NCI-H1417 treated with DMSO at 0.1 percent for 48 hours (cell line): ENCODE data around the gene HEXB.

Experiments
- DNase-seq: peaks from one replicate; lab custom pipeline; 2025; lab: John Stamatoyannopoulos, UW

Gene HEXB

GRCh38 chr5:74684900-74685851, at the start of gene HEXB:
HEXB (plus strand) TSS chr5:74685233; CDS start chr5:74685261, 28 bp downstream.
- DNase-seq: no peak

GRCh38 chr5:74636149-74636548, 48.9 kb upstream of the HEXB start:
- DNase-seq: no peak

- no peak for DNase-seq
Observed at GRCh38 chr5:74636552-74636951, 48.5 kb upstream of the HEXB start.

- no peak for DNase-seq
Observed at GRCh38 chr5:74638544-74638969, 46.5 kb upstream of the HEXB start.

- DNase-seq: no peak
Observed at GRCh38 chr5:74638970-74639806, 45.8 kb upstream of the HEXB start.

- peak; percentile 19 for DNase-seq
Observed at GRCh38 chr5:74639807-74640449, 45.1 kb upstream of the HEXB start.

- peak; percentile 34 for DNase-seq
Observed at GRCh38 chr5:74640450-74640953, 44.5 kb upstream of the HEXB start, which contains the start of gene ENC1. ENC1 (minus strand) TSS chr5:74640728; CDS start chr5:74636485, 4,243 bp downstream.

GRCh38 chr5:74640954-74641734, 43.9 kb upstream of the HEXB start:
- no peak for DNase-seq

GRCh38 chr5:74641735-74642542, 43.1 kb upstream of the HEXB start:
- DNase-seq: no peak

- no peak for DNase-seq
Observed at GRCh38 chr5:74642543-74642863, 42.5 kb upstream of the HEXB start.

GRCh38 chr5:74643111-74643562, 41.9 kb upstream of the HEXB start:
- DNase-seq: no peak

GRCh38 chr5:74647096-74647495, 37.9 kb upstream of the HEXB start:
- DNase-seq: no peak

GRCh38 chr5:74648835-74649293, 36.2 kb upstream of the HEXB start:
- no peak for DNase-seq

GRCh38 chr5:74649421-74649973, 35.5 kb upstream of the HEXB start:
- no peak for DNase-seq

- no peak for DNase-seq
Observed at GRCh38 chr5:74651710-74652109, 33.3 kb upstream of the HEXB start.

- DNase-seq: no peak
Observed at GRCh38 chr5:74652576-74652975, 32.5 kb upstream of the HEXB start.

- DNase-seq: no peak
Observed at GRCh38 chr5:74653991-74654390, 31.0 kb upstream of the HEXB start.

- no peak for DNase-seq
Observed at GRCh38 chr5:74655206-74655605, 29.8 kb upstream of the HEXB start.

GRCh38 chr5:74655716-74656115, 29.3 kb upstream of the HEXB start:
- DNase-seq: no peak

- no peak for DNase-seq
Observed at GRCh38 chr5:74657165-74657564, 27.9 kb upstream of the HEXB start.
